DOHH2 (cell line): ENCODE measurements around the gene GRB7.

Source experiments
- H3F3A ChIP-seq: fragments of 200-600 bp; sonication (generic), shearing (Covaris generic); 2 replicates; pipeline ENCODE4 v1.6.0; 2016; ENCODE audit warnings: antibody characterized with exemption, mild to moderate bottlenecking; ENCODE audit not compliant: control insufficient read depth, insufficient read depth
- H3K27ac ChIP-seq: fragments of 200-600 bp; sonication (generic); 2 replicates; pipeline ENCODE4 v1.5.1; 2014; ENCODE audit warnings: low read depth, mild to moderate bottlenecking, low read length, moderate library complexity
- H3K27me3 ChIP-seq: fragments of 200-600 bp; sonication (generic); 2 replicates; pipeline ENCODE4 v1.6.1; 2014; ENCODE audit warnings: mild to moderate bottlenecking, low read length, mixed read lengths; ENCODE audit not compliant: control insufficient read depth
- H3K36me3 ChIP-seq: fragments of 200-600 bp; sonication (generic); 2 replicates; pipeline ENCODE4 v1.6.1; 2014; ENCODE audit warnings: mild to moderate bottlenecking, low read length, moderate library complexity, mixed read lengths; ENCODE audit not compliant: control insufficient read depth
- H3K4me1 ChIP-seq: fragments of 200-600 bp; sonication (generic); 2 replicates; pipeline ENCODE4 v1.6.1; 2014; ENCODE audit warnings: mild to moderate bottlenecking, low read length, mixed read lengths; ENCODE audit not compliant: control insufficient read depth
- H3K4me2 ChIP-seq: fragments of 200-600 bp; sonication (generic); 2 replicates; pipeline ENCODE4 v1.6.0; 2014; ENCODE audit warnings: mild to moderate bottlenecking, low read length, moderate library complexity
- H3K4me3 ChIP-seq: fragments of 200-600 bp; sonication (generic); 2 replicates; pipeline ENCODE4 v1.5.1; 2014; ENCODE audit warnings: mild to moderate bottlenecking, low read length, mixed read lengths
- H3K79me2 ChIP-seq: fragments of 200-600 bp; sonication (generic); 2 replicates; pipeline ENCODE4 v1.6.1; 2014; ENCODE audit warnings: mild to moderate bottlenecking, low read length, mixed read lengths; ENCODE audit not compliant: control insufficient read depth
- H3K9me2 ChIP-seq: fragments of 200-600 bp; sonication (generic); replicated peaks from 2 replicates; pipeline ENCODE4 v1.6.1; 2014; ENCODE audit warnings: mild to moderate bottlenecking, low read length, mixed read lengths; ENCODE audit not compliant: control insufficient read depth
- H3K9me3 ChIP-seq: fragments of 200-600 bp; sonication (generic); 2 replicates; pipeline ENCODE4 v1.6.1; 2014; ENCODE audit warnings: antibody characterized with exemption, low read length, mixed read lengths; ENCODE audit not compliant: control insufficient read depth, insufficient read depth
- H4K20me1 ChIP-seq: fragments of 200-600 bp; sonication (generic); 2 replicates; pipeline ENCODE4 v1.6.0; 2014; ENCODE audit warnings: low read depth, mild to moderate bottlenecking, antibody characterized with exemption, low read length, moderate library complexity; ENCODE audit not compliant: control insufficient read depth, insufficient read depth
- CTCF ChIP-seq: fragments of 200-600 bp; sonication (generic); IDR thresholded peaks from one replicate; pipeline ENCODE4 v1.5.1; 2014; ENCODE audit warnings: antibody characterized with exemption, mild to moderate bottlenecking, low read depth, low read length; ENCODE audit not compliant: poor library complexity, severe bottlenecking
- EZH2phosphoT487 ChIP-seq: fragments of 200-600 bp; sonication (generic); IDR thresholded peaks from 2 replicates; pipeline ENCODE4 v1.6.1; 2017; ENCODE audit warnings: borderline replicate concordance, mild to moderate bottlenecking, antibody characterized with exemption, low read length, moderate library complexity, mixed read lengths

The GRB7 gene

GRCh38 chr17:39751016-39751543, 13.3 kb downstream of the GRB7 start:
- no peak overlapping the region for H3K4me2 ChIP-seq

GRCh38 chr17:39751637-39752036, 13.9 kb downstream of the GRB7 start:
- Histone ChIP-seq H3K4me1 (peaks cover 37% of the 10 kb centered on the region), H3K4me2 (no peak overlapping the region)

More at GRCh38 chr17:39751016-39751543, 13.3 kb downstream of the GRB7 start:
- H4K20me1 ChIP-seq = no peaks in the 10 kb centered on the region
- peaks cover 20% of the 10 kb centered on the region for H3F3A ChIP-seq
- no peaks in the 10 kb centered on the region for H3K27me3 ChIP-seq
- H3K9me2 ChIP-seq = no peaks in the 10 kb centered on the region
- no peaks in the 10 kb centered on the region for H3K36me3 ChIP-seq
- TF ChIP-seq CTCF (no peak), EZH2phosphoT487 (no peak)
- H3K9me3 ChIP-seq = no peaks in the 10 kb centered on the region
- H3K4me1 ChIP-seq = peaks cover 31% of the 10 kb centered on the region
- H3K4me3 ChIP-seq = no peak overlapping the region
- H3K27ac ChIP-seq = no peak overlapping the region
- H3K79me2 ChIP-seq = no peaks in the 10 kb centered on the region

GRCh38 chr17:39752241-39752881, 14.6 kb downstream of the GRB7 start:
- H3K4me2 ChIP-seq = no peak overlapping the region
- H3K9me2 ChIP-seq = no peaks in the 10 kb centered on the region
- H4K20me1 ChIP-seq = no peaks in the 10 kb centered on the region
- peaks cover 44% of the 10 kb centered on the region for H3K4me1 ChIP-seq
- no peak for TF ChIP-seq EZH2phosphoT487
- TF ChIP-seq CTCF = no peak
- H3F3A ChIP-seq = peaks cover 33% of the 10 kb centered on the region
- no peaks in the 10 kb centered on the region for H3K79me2 ChIP-seq
- no peaks in the 10 kb centered on the region for H3K9me3 ChIP-seq
- H3K27me3 ChIP-seq = no peaks in the 10 kb centered on the region
- H3K36me3 ChIP-seq = peaks cover 6% of the 10 kb centered on the region; the same call in 1 of the 2 replicates
- H3K4me3 ChIP-seq = no peak overlapping the region
- H3K27ac ChIP-seq = no peak overlapping the region

More at GRCh38 chr17:39751637-39752036, 13.9 kb downstream of the GRB7 start:
- Histone ChIP-seq H3K27me3 (no peaks in the 10 kb centered on the region), H3K36me3 (0 out of 2 replicates have a peak, but pooled peaks cover under 1% of the 10 kb centered on the region), H4K20me1 (no peaks in the 10 kb centered on the region), H3K27ac (no peak overlapping the region), H3K9me2 (no peaks in the 10 kb centered on the region), H3K4me3 (no peak overlapping the region), H3F3A (peaks cover 25% of the 10 kb centered on the region), H3K79me2 (no peaks in the 10 kb centered on the region), H3K9me3 (no peaks in the 10 kb centered on the region)
- no peak for TF ChIP-seq EZH2phosphoT487
- no peak for TF ChIP-seq CTCF
